ENCODE data around the gene RPS6KC1. TPM values are rescaled to one million over a fixed set of nuclear protein-coding genes. Genes with fewer than 3 reads are reported as not detected.

Gene RPS6KC1
- total and polyA plus RNA-seq, 3 donors from 2014 or later: 32.2 to 60.2 (median 55.5) TPM

GRCh38 chr1:213122514-213122929 lies 71.5 kb downstream of the RPS6KC1 start:
- intact Hi-C loops (cut with DNase I; ENCODE audit: low total_unique reads): no loop called here
- Histone ChIP-seq H3K4me3 (no peak overlapping the region), H3K27ac (no peak overlapping the region), H3K9me3 (no peaks in the 10 kb centered on the region), H3K4me1 (peaks cover 8% of the 10 kb centered on the region), H3K36me3 (ENCODE audit: low read depth, missing control alignments) (no peaks in the 10 kb centered on the region), H3K27me3 (no peaks in the 10 kb centered on the region)
- TF ChIP-seq POLR2A (IDR thresholded peaks at IDR 0.05): no peak
- TF ChIP-seq, protein P1, sequence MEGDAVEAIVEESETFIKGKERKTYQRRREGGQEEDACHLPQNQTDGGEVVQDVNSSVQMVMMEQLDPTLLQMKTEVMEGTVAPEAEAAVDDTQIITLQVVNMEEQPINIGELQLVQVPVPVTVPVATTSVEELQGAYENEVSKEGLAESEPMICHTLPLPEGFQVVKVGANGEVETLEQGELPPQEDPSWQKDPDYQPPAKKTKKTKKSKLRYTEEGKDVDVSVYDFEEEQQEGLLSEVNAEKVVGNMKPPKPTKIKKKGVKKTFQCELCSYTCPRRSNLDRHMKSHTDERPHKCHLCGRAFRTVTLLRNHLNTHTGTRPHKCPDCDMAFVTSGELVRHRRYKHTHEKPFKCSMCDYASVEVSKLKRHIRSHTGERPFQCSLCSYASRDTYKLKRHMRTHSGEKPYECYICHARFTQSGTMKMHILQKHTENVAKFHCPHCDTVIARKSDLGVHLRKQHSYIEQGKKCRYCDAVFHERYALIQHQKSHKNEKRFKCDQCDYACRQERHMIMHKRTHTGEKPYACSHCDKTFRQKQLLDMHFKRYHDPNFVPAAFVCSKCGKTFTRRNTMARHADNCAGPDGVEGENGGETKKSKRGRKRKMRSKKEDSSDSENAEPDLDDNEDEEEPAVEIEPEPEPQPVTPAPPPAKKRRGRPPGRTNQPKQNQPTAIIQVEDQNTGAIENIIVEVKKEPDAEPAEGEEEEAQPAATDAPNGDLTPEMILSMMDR (IDR thresholded peaks at IDR 0.05): peak in 2 of 3 experiments; percentile 4 to 82
- DNase-seq: no peak

GRCh38 chr1:213123087-213123486 lies 72.0 kb downstream of the RPS6KC1 start:
- no peak for TF ChIP-seq POLR2A (IDR thresholded peaks at IDR 0.05)
- TF ChIP-seq, protein P1 (IDR thresholded peaks at IDR 0.05): no peak
- 84 to 91% methylated on average over 3 of the region's 3 CpGs for WGBS, 2 donors
- Histone ChIP-seq H3K36me3 (ENCODE audit: low read depth, missing control alignments) (no peaks in the 10 kb centered on the region), H3K27ac (no peak overlapping the region), H3K9me3 (no peaks in the 10 kb centered on the region), H3K4me3 (no peak overlapping the region), H3K4me1 (peaks cover 8% of the 10 kb centered on the region), H3K27me3 (no peaks in the 10 kb centered on the region)
- no peak for DNase-seq
- intact Hi-C loops (cut with DNase I; ENCODE audit: low total_unique reads): no loop called here

- Histone ChIP-seq H3K4me1 (peaks cover 8% of the 10 kb centered on the region), H3K9me3 (no peaks in the 10 kb centered on the region), H3K36me3 (ENCODE audit: low read depth, missing control alignments) (no peaks in the 10 kb centered on the region), H3K4me3 (no peak overlapping the region), H3K27ac (no peak overlapping the region), H3K27me3 (no peaks in the 10 kb centered on the region)
- TF ChIP-seq, protein P1 (IDR thresholded peaks at IDR 0.05): no peak
- TF ChIP-seq POLR2A (IDR thresholded peaks at IDR 0.05): no peak
- intact Hi-C loops (cut with DNase I; ENCODE audit: low total_unique reads): no loop called here
- 90 to 96% methylated on average over 2 of the region's 2 CpGs for WGBS, 2 donors
- no peak for DNase-seq
Observed at GRCh38 chr1:213123536-213123935, 72.5 kb downstream of the RPS6KC1 start.

DNA sequence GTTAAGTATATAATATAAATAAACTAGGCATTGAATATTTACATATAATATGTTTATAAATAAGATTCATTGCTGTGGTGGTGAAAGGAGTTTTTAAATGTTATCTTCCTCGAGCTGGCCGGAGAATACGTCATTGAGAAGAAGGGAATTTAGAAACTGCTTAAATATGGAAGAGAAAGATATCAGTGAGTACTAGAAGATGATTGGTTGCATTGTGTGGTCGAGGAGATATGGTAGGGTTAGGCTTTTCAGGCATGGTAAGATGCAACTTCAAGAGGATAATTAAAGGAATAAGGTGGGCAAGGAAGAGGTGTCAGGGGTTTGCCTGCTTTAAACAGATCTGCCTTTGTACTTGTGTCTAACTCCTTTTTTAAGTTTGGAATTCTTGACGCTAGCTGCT lies 73.5 kb downstream of the RPS6KC1 start:
- Histone ChIP-seq H3K9me3 (no peaks in the 10 kb centered on the region), H3K4me1 (peaks cover 8% of the 10 kb centered on the region), H3K4me3 (no peak overlapping the region), H3K27ac (no peak overlapping the region), H3K27me3 (no peaks in the 10 kb centered on the region), H3K36me3 (ENCODE audit: low read depth, missing control alignments) (no peaks in the 10 kb centered on the region)
- WGBS, 2 donors: 81 to 84% methylated on average over 5 of the region's 5 CpGs
- TF ChIP-seq POLR2A (IDR thresholded peaks at IDR 0.05): no peak
- TF ChIP-seq, protein P1 (IDR thresholded peaks at IDR 0.05): no peak
- intact Hi-C loops (cut with DNase I; ENCODE audit: low total_unique reads): no loop called here
- DNase-seq: no peak

GRCh38 chr1:213125643-213126042 lies 74.6 kb downstream of the RPS6KC1 start:
- 91 to 92% methylated on average over 2 of the region's 2 CpGs for WGBS, 2 donors
- intact Hi-C loops (cut with DNase I; ENCODE audit: low total_unique reads): no loop called here
- H3K27me3 ChIP-seq: no peaks in the 10 kb centered on the region
- DNase-seq: no peak
- no peaks in the 10 kb centered on the region for H3K36me3 ChIP-seq (ENCODE audit: low read depth, missing control alignments)
- no peak overlapping the region for H3K4me3 ChIP-seq
- H3K27ac ChIP-seq: no peak overlapping the region
- H3K9me3 ChIP-seq: no peaks in the 10 kb centered on the region
- TF ChIP-seq, protein P1 (IDR thresholded peaks at IDR 0.05): no peak
- TF ChIP-seq POLR2A (IDR thresholded peaks at IDR 0.05): no peak
- H3K4me1 ChIP-seq: peaks cover 4% of the 10 kb centered on the region
